H54 (cell line): ENCODE data around the gene ZNF584.
"Not testable (repeated sequence)": the region's sequence is repeated elsewhere in the genome, so short reads cannot be mapped to it uniquely, and the experiment has no call there.

ENCODE experiments used
- DNase-seq: peaks from one replicate; pipeline ENCODE4 v3.0.0; 2011; ENCODE audit warnings: low spot score, mixed read lengths; ENCODE audit not compliant: insufficient read length
- FAIRE-seq: peaks from 3 replicates; lab custom pipeline; 2011; peaks lifted over from hg19 to GRCh38; lab: Jason Lieb, UNC
- POLR2A ChIP-seq: IDR thresholded peaks from 2 replicates; pipeline ENCODE4 v1.6.1; 2011; ENCODE audit warnings: low read depth, mild to moderate bottlenecking, low read length

ZNF584 gene

DNA sequence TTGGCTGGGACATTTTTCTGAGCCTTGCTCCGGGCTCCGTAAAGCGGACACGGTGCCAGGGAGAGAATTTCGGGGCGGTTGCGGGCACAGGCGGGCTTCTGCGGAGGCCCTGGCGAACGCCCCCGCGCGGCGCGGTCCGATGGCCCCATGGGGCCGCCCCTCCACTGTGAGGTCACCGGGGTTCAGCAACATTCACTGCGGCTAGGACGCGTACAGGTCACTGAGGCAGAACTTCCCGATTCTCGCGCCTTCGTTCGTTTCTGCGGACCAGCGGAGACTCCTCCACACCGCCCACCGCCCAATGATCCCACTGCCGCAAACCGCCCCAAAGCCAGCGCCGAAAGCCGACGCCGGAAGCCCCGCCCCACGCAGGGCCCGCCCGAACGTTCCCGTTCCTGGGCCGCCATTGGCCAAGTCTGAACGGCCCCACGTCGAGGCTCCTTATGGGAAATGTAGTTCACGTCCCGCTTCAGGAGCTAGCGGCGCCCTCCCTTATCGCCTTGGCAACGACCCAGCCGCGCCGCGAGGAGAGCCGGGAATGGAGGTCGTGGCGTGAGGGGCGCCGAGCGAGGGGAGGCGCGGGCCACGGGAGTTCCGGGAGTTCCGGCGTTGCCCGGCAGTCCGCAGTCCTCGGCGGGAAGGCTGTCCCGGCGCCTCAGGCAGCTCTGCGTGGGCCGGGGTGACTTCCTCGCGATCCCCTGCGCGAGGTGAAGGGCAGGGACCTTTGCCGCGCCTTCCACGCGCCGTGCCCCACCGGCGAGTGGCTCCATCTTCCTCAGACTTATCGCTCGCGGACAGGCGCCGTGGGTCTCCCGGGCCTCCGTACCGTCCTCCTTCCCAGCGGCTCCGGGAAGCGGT, at the start of gene ZNF584:
Gene ZNF584, plus strand, starts transcription at position 498 of the 858 bp plus-strand sequence. CDS start 499 bp downstream, outside the sequence.
- peak; percentile 95 for DNase-seq
- peak; percentile 98 for TF ChIP-seq POLR2A
- no peak for FAIRE-seq

DNA sequence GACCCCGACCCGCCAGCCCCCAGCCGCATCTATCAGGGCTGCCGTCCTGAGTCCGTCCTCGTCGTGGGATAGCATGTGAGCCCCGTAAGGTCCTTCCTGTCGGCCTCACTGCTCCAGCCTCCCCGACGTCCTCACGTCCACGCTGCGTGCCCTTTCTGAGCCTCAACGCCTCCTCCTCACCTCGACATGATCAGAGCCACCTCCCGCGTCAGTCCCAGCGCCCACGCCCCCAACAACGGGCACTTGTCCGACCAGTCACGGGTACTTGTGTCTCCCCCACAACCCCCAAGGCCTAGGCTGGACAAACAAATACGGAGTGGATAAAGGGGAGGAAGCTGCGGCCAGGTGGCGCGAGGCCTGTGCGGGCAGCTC, 46.6 kb upstream of the ZNF584 start:
- no peak for DNase-seq
- TF ChIP-seq POLR2A: peak; percentile 60

DNA sequence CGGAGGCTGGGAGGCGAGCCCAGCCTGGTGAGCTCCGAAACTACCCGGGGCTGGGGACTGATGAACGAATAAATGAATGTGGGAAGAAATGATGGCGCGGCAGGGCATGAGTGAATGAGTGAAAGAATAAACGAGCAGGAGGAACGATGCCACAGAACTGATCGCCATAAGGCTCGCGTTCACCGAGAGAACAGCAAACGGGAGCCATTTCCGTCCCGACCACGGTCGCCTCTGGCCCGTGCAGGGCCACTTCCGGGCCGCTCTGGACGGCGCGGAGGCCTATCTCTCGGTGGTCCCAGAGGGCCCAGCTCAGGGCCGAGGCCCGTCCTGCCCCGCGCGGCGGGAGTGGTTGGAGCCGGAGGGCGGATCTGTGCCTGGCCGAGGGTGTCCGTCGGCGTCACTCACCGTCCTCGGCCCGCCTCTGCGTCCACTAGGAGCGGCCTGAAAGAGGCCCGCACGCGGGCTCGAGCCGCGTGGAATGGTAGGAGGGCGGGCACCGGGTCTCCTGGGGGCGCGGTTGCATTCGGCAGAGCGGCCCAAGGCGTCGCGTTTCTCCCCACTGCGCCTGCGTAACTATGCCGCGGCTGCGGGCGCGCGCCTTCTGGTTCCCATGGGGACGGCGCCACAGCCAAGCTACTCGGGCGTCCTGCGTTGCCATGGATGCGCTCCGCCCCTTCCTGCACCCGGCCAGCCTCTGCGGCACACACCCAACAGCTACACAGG, 46.0 kb upstream of the ZNF584 start, which contains the start of gene ZNF497:
Gene ZNF497, minus strand, starts transcription at position 480 of the 723 bp plus-strand sequence. CDS start 5,116 bp downstream, outside the sequence.
- FAIRE-seq: no peak
- TF ChIP-seq POLR2A: peak; percentile 73; the same call in 1 of the 2 replicates

More for the DNA sequence above, 46.6 kb upstream of the ZNF584 start:
- no peak for FAIRE-seq

DNA sequence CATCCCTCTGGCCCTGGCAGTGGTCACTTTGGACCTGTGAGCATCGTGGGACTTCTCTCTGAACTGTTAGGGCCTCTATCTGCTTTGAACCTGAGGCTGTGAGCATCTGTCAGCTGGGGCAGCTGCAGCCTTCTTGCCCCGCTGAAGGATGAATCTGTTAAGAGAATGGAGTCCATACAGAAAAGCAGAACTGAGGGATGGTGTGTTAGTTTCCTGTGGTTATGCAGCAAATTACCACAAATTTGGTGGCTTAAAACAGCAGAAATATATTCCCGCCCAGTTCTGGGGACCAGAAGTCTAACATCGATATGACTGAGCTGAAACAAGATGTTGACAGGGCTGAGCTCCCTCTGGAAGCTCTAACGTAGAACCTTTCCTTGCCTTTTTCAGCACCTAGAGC, 44.3 kb upstream of the ZNF584 start:
- TF ChIP-seq POLR2A: no peak
- FAIRE-seq (no peak), DNase-seq (no peak)

More for the DNA sequence above, 46.0 kb upstream of the ZNF584 start, which contains the start of gene ZNF497:
- DNase-seq: peak; percentile 100

DNA sequence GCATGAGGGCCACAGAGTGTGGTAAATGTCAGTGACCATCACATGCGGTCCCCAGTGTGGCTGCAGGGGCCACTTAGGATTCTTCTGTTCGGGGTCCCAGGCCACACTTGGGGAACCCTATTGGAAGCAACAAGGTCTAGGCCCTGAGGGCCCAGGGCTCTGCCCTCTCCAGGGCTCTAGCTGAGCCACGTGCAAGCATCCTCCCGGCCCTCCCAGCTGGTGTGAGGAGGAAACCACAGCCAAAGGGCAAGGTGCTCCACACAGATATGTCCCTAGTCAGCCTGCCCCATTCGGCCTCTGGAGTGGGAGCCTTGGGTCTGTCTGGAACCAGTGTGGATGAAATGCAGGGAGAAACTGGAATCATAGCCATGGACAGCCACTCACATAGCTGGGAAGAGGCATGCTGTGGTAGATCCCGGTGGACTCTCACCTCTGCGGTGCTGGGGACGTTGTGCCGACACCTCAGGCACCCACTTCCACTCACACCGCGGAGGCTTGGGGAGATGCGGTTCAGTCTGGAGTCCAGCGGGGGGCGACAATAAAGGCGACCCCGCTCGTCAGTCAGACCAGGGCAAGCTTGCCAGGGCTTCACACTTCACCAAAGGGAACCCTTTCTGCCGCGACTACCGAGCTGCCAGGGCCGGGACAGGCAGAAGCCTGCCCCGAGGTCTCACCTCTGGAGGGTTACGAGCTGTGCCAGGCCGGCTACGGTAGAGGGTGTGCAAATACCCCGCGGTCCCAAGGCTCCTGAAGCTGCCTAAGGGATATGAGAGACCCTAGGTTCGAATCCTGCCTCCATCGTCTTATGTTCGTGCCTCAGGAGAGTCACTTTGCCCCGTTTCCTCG, 41.6 kb upstream of the ZNF584 start:
- FAIRE-seq (no peak), DNase-seq (no peak)
- TF ChIP-seq POLR2A: no peak

DNA sequence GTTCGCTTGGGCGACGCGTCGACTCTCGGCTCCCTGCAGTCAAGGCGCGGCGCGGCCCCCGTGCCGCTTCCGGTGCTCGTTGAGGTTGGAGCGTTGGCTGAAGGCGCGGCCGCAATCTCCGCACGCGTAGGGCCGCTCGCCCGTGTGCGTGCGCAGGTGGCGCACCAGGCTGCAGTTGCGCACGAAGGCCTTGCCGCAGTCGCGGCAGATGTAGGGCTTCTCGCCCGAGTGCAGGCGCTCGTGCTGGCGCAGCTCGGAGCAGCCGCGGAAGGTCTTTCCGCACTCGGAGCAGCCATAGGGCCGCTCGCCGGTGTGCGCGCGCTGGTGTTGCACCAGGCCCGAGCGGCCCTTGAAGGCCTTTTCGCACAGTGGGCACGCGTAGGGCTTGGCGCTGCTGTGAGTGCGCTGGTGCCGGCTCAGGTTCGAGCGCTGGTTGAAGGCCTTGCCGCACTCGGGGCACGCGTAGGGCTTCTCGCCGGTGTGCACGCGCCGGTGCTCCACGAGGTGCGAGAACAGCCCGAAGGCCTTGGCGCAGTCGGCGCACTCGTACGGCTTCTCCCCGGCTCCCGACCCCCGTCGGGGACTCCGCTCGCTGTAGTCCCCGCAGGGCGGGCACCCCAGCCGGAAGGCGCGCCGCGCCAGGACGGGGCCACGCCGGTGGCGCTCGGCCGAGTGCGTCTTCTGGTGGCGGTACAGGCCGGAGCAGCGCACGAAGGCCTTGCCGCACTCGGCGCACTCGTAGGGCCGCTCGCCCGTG, 40.6 kb upstream of the ZNF584 start:
- no peak for FAIRE-seq
- TF ChIP-seq POLR2A: no peak
- DNase-seq: no peak

DNA sequence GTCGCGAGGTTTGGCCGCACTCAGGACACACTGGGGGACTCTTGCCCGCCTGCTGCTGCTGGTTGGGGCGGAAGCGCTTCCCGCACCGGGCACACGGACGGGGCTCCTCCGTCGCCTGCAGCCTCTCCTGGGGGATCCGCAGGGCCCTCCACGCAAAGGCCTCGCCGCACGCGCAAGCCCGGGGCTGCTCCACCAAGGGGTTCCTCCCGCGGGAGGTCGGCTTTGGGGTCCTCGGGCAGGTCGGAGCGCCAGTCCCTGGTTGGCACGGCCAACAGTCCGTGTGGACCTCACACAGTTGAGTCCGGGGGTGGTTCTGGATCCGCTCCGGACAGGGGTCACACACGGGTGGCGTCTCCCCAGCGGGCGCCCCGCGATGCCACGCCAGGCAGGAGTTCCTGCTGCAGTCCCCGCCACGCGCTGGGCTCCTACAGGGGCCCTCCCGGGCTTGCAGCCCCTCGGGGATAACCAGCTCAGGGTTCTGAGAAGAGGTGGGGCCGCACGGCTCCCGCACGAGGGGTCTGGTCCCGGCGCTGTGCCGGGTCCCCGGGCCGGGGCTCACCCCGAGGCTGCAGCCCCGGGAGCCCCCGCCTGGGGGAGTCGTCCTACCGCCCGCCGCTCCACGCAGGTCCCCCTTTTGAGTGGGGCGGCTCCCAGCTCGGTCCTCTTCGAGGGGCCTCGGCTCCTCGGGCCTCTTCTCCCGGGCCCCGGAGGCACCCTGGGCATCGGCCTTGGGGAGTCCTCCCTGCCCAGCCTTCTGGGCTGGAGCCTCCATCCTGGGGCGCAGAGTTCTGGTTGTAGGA, 39.7 kb upstream of the ZNF584 start:
- no peak for TF ChIP-seq POLR2A

DNA sequence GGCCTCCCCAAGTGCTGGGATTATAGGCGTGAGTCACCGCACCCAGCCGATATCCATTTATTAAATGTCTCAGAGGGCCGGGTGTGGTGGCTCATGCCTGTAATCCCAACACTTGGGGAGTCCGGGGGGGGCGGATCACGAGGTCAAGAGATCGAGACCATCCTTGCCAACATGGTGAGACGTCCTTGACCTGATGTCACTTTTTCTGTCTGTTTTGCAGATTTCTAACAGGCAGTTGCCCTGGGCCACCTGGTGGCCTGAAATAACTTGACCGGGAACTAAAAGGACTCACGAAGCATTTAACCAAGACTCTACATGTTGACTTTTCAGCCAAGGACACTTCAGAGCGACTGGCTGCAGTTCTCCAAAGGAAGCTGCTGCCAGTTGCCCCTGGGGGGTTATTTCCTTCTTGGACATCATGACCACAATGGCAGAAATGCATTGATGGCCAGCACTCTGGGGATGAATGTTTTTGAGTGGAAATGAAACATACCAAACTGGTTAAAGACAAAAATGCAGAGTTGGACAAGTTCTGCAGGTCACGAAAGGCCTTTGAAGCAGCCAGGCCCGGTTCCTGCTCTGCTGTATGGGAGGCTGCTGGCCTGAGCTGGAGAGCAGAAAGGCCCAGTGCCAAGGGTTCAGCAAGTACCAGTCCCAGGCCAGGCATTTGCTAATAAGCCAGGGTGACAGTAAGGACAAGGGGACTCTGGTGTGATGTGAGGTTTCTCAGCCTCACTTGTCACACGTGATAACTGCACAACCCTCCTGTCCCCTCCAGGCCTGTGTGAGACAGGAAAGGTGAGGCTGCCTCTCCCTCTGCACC, 35.9 kb upstream of the ZNF584 start:
- no peak for FAIRE-seq
- TF ChIP-seq POLR2A: no peak
- no peak for DNase-seq

More for the DNA sequence above, 39.7 kb upstream of the ZNF584 start:
- FAIRE-seq: no peak
- no peak for DNase-seq

DNA sequence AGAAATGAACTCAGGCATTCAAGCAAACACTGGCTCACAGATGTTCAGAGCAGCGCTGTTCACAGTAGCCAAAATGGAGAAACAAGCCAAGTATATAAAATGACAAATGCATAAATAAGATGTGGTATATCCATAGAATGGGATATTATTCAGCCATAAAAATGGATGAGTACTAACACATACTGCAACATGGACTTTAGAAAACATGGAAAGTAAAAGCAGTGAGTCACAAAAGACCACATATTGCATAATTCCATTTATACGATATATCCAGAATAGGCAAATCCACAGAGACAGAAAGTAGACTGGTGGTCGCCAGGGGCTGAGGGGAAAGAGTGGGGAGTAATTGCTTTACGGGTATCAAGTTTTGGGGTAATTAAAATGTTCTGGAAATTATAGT, 34.2 kb upstream of the ZNF584 start:
- no peak for DNase-seq
- no peak for FAIRE-seq
- TF ChIP-seq POLR2A: no peak

DNA sequence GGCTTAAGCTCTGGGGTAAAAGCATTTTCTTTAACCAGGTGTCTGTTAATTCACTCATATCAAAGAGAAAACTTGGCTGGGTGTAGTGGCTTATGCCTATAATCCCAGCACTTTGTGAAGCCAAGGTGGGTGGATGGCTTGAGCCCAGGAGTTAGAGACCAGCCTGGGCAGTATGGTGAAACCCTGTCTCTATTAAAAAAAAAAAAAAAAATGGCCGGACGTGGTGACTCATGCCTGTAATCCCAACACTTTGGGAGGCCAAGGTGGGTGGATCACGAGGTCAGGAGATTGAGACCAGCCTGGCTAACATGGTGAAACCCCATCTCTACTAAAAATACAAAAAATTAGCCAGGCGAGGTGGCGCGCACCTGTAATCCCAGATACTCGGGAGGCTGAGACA, 31.7 kb upstream of the ZNF584 start:
- not testable (repeated sequence) for FAIRE-seq, DNase-seq

DNA sequence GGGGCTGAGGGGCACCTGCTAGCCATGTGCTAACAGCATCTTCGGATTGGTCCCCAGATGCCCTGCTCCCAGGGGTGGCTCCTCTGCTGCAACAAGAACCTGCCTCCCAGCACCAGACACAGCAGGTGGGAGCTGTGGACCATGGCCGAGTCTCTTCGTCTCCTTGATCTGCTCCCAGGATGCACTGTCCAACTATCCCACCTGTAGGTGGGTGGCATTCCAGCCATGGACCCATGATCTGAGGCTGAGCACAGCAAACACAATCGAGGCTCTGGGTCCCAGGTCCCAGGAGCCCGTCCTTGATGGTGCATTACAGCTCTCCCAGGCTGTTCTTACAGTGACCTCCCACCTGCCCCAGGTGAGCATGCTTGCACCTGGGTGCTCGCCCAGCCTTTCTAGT, 29.2 kb upstream of the ZNF584 start:
- TF ChIP-seq POLR2A: peak; percentile 7; the same call in 1 of the 2 replicates
- FAIRE-seq (no peak), DNase-seq (no peak)
